Activated B cell treated with CpG ODN at 0.5 μM for 24 hours (primary cell): ENCODE results near the gene COL13A1. TPM values are rescaled to one million over a fixed set of nuclear protein-coding genes. Genes with fewer than 3 reads are reported as not detected.

Experiments
- ATAC-seq: fragments of 200-7000 bp; cut with Tn5 transposase; one replicate; pipeline ENCODE4 v1.10.0; 2021; ENCODE audit warnings: low read depth, mild to moderate bottlenecking, moderate library complexity
- CTCF ChIA-PET: fragments of 350-600 bp; sonication (Branson Sonifier 250); formaldehyde crosslinking; loops from one replicate; lab custom pipeline; 2021; ENCODE audit warnings: antibody characterized with exemption; lab: Charles Lee
- POLR2A ChIA-PET: fragments of 350-600 bp; sonication (Branson Sonifier 250); formaldehyde crosslinking; loops from one replicate; lab custom pipeline; 2021; ENCODE audit warnings: antibody characterized with exemption; lab: Charles Lee
- DNase-seq: peaks from one replicate; pipeline ENCODE4 v3.0.0; 2022
- H3K27ac Mint-ChIP-seq: one replicate; pipeline ENCODE4 v1.8.0; 2020; ENCODE audit warnings: mixed read lengths
- H3K27me3 Mint-ChIP-seq: one replicate; pipeline ENCODE4 v1.8.0; 2021; ENCODE audit warnings: mixed read lengths
- H3K36me3 Mint-ChIP-seq: one replicate; pipeline ENCODE4 v1.8.0; 2021; ENCODE audit warnings: low read depth, mixed read lengths
- H3K4me1 Mint-ChIP-seq: one replicate; pipeline ENCODE4 v1.8.0; 2021; ENCODE audit warnings: mixed read lengths
- H3K4me3 Mint-ChIP-seq: one replicate; pipeline ENCODE4 v1.8.0; 2020; ENCODE audit warnings: mild to moderate bottlenecking, mixed read lengths
- H3K9me3 Mint-ChIP-seq: one replicate; pipeline ENCODE4 v1.8.0; 2020; ENCODE audit warnings: mixed read lengths
- intact Hi-C: fragments of 100-400 bp; cut with micrococcal nuclease; formaldehyde crosslinking; loops from one replicate; pipeline ENCODE4 v1.15.1; 2024
- total RNA-seq: library from RNA; stranded (reverse); gene quantifications from 2 replicates; pipeline ENCODE4 v1.2.3, GENCODE V29; 2022
- TF ChIP-seq, protein P1 (sequence below): fragments of 200-600 bp; IDR thresholded peaks from one replicate; pipeline ENCODE4 v1.8.0; 2022; ENCODE audit warnings: antibody characterized with exemption, mild to moderate bottlenecking

Gene COL13A1
- total RNA-seq, 1 donor from 2014 or later, result not detected

DNA sequence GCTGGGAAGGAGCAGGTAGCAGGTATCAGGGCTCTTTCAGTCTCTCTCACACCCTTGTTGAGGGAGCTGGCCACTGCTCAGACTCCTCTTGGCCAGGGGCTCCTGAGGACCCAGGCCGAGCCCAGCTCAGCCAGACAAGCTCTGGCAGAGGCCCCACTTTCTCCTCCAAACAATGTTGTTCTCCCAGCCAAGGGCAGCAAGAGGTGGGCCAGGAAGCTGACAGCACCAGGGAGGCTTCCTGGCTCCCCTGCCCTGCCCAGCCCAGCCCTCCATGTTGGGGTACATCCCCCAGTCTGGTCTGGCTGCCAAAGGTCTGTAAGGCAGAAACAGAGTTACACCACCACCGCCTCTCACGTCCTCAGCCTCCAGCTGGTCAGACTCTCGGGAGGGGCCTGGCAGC lies 33.9 kb upstream of the COL13A1 start:
- H3K27me3 Mint-ChIP-seq, result peaks cover 3% of the 10 kb centered on the region
- POLR2A ChIA-PET, result no interaction called here
- H3K4me3 Mint-ChIP-seq, result no peak overlapping the region
- intact Hi-C loops, result no loop called here
- H3K9me3 Mint-ChIP-seq, result no peaks in the 10 kb centered on the region
- CTCF ChIA-PET, result no interaction called here
- DNase-seq (no peak), ATAC-seq (no peak)
- no peaks in the 10 kb centered on the region for H3K36me3 Mint-ChIP-seq
- H3K27ac Mint-ChIP-seq, result no peak overlapping the region
- TF ChIP-seq, protein P1, sequence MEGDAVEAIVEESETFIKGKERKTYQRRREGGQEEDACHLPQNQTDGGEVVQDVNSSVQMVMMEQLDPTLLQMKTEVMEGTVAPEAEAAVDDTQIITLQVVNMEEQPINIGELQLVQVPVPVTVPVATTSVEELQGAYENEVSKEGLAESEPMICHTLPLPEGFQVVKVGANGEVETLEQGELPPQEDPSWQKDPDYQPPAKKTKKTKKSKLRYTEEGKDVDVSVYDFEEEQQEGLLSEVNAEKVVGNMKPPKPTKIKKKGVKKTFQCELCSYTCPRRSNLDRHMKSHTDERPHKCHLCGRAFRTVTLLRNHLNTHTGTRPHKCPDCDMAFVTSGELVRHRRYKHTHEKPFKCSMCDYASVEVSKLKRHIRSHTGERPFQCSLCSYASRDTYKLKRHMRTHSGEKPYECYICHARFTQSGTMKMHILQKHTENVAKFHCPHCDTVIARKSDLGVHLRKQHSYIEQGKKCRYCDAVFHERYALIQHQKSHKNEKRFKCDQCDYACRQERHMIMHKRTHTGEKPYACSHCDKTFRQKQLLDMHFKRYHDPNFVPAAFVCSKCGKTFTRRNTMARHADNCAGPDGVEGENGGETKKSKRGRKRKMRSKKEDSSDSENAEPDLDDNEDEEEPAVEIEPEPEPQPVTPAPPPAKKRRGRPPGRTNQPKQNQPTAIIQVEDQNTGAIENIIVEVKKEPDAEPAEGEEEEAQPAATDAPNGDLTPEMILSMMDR, result no peak
- H3K4me1 Mint-ChIP-seq, result no peaks in the 10 kb centered on the region

DNA sequence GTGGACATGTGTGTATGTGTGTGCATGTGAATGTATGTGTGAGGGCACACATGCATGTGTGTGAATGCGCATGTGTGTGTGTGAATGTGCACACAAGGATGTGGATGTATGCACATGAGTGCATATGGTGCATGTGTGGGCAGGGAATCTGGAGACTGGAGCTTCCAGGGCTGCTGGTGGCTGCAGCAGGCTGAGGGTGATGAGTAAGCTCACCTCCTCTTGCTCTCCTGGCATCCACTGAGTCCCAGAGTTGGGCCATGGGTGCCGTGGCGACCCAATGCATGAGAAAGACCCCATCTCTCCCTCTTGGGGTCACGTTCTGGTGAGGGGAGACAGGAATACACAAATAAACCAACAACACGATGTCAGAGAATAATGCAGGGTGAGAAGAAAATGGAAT lies 33.3 kb upstream of the COL13A1 start:
- intact Hi-C loops, result no loop called here
- TF ChIP-seq, protein P1, result no peak
- no peak for DNase-seq
- no peak for ATAC-seq
- CTCF ChIA-PET, result no interaction called here
- H3K36me3 Mint-ChIP-seq, result no peaks in the 10 kb centered on the region
- POLR2A ChIA-PET, result no interaction called here
- H3K4me1 Mint-ChIP-seq, result no peaks in the 10 kb centered on the region
- H3K9me3 Mint-ChIP-seq, result no peaks in the 10 kb centered on the region
- peaks cover 3% of the 10 kb centered on the region for H3K27me3 Mint-ChIP-seq
- no peak overlapping the region for H3K4me3 Mint-ChIP-seq
- H3K27ac Mint-ChIP-seq, result no peak overlapping the region

DNA sequence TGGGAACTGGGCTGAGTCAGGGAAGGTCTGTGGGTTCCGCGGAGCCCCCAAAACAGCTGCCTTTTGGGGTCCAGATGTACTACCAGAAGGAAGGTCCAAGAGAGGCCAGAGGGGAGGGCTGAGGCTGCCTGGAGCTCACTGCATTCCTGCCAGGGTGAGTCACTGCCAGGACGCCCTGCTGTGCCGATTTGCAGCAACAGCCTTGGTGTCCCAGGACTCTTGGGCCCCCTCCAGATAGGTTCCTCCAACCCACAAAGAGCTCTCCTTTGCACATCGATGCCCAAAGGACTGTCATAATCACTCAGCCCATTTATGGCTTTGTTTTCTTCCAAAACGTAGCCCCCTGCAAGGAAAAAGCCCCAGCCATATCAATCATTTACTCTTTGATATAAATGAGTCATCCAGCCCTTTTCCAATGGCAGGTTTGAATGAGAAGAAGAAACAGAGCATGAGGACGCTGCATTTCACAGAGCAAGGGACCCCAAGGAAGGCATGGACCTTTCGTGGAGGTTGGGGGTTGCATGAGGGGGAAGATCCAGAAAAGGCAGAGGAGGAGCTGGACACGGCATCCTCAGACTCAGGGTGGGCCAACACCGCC lies 32.2 kb upstream of the COL13A1 start:
- ChIA-PET POLR2A (no interaction called here), CTCF (no interaction called here)
- no peaks in the 10 kb centered on the region for H3K36me3 Mint-ChIP-seq
- no peaks in the 10 kb centered on the region for H3K9me3 Mint-ChIP-seq
- H3K4me1 Mint-ChIP-seq, result no peaks in the 10 kb centered on the region
- no peak overlapping the region for H3K4me3 Mint-ChIP-seq
- no peak for ATAC-seq
- no peak for DNase-seq
- H3K27ac Mint-ChIP-seq, result no peak overlapping the region
- intact Hi-C loops, result no loop called here
- TF ChIP-seq, protein P1, result no peak
- H3K27me3 Mint-ChIP-seq, result peaks cover 3% of the 10 kb centered on the region

DNA sequence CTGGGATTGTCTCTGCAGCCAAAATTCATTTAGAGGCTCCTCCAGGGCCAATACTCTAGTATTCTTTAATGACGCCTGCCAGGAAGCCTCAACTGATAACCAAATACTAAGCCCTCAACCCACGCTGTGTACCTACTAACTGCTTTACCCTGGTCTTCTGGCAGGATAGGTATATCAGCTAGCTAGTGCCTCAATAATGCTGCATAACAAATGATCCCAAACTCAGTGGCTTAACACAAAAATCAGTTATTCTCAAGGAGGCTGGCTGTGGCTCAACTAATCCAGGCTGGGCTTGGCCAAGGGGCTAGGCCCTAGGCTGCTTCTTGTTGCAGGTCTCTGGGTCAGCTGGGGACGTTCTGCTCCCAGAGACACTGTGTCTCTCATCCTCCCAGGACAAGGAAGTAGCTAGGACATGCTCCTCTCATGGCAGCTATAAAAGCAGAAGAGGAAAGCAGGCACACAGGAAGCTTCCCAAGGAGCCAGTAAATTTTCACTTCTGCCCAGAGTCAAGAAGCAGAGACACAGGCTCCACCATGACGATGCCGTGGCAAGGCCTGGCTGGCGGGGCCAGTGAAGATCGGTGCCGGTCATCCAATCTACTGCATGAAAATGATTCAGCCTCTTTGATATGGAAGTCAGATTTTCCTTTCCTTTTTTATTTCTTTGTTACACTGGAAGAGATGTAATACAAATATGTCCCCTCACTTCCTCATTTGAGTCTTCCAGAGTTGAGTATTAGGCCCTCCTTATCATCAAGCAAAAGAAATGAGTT lies 28.6 kb upstream of the COL13A1 start:
- CTCF ChIA-PET, result no interaction called here
- intact Hi-C loops, result no loop called here
- Mint-ChIP-seq H3K36me3 (no peaks in the 10 kb centered on the region), H3K4me1 (no peaks in the 10 kb centered on the region), H3K27me3 (peaks cover 3% of the 10 kb centered on the region), H3K27ac (no peak overlapping the region), H3K9me3 (no peaks in the 10 kb centered on the region), H3K4me3 (no peak overlapping the region)
- TF ChIP-seq, protein P1, result no peak
- DNase-seq (no peak), ATAC-seq (no peak)
- POLR2A ChIA-PET, result no interaction called here

DNA sequence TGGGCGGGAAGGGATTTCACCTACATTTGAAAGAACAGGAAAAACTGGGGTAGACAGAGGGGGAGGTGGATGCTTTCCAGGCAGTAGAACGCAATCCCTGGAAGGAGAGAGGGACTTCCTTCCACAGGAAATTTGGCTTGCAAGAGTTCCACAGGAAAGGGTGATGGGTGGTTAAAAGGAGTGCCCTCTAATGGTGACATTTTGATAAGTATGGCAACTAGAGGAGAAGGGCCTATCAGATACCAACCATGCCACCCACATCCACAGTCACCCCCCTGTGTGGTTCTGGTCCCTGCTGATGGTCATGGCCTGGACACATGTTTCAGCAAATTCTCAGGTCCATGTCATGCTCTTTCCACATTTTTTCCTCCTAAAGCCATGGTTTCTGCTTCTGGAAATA lies 27.1 kb upstream of the COL13A1 start:
- H3K4me3 Mint-ChIP-seq, result no peak overlapping the region
- CTCF ChIA-PET, result no interaction called here
- intact Hi-C loops, result no loop called here

More for the DNA sequence above, 27.1 kb upstream of the COL13A1 start:
- Mint-ChIP-seq H3K4me1 (no peaks in the 10 kb centered on the region), H3K9me3 (no peaks in the 10 kb centered on the region), H3K36me3 (no peaks in the 10 kb centered on the region), H3K27me3 (no peaks in the 10 kb centered on the region), H3K27ac (no peak overlapping the region)
- POLR2A ChIA-PET, result no interaction called here
- DNase-seq (no peak), ATAC-seq (no peak)
- TF ChIP-seq, protein P1, result no peak
